Ovary (tissue), 9 donors: ENCODE results near the gene GPR84. TPM values are rescaled to one million over a fixed set of nuclear protein-coding genes. Genes with fewer than 3 reads are reported as not detected.

Experiments used
- DNase-seq, 5 donors: peaks; one replicate each; pipeline ENCODE4 v3.0.0-alpha.2; 2019 to 2020
- H3K27ac ChIP-seq, 2 donors: fragments of 200-600 bp; one replicate each; pipeline versions ENCODE4 v1.5.1 to v1.8.0; 2019 to 2022
- H3K27me3 ChIP-seq: fragments of 200-600 bp; one replicate; pipeline ENCODE4 v1.8.0; 2022
- H3K36me3 ChIP-seq: fragments of 200-600 bp; sonication (generic); one replicate; pipeline ENCODE4 v1.5.1; 2019
- H3K4me1 ChIP-seq: one replicate; pipeline ENCODE4 v1.8.1; 2013; ENCODE audit warnings: mild to moderate bottlenecking, moderate library complexity; ENCODE audit not compliant: insufficient read depth
- H3K4me3 ChIP-seq: fragments of 200-600 bp; sonication (generic); one replicate; pipeline ENCODE4 v1.5.1; 2017
- H3K9me3 ChIP-seq, 2 donors: fragments of 200-600 bp in 1 of 2; sonication (generic) in 1 of 2; one replicate each; pipeline versions ENCODE4 v1.5.1 to v1.8.1; 2013 to 2019; ENCODE audit warnings: mild to moderate bottlenecking in 1 of 2, moderate library complexity in 1 of 2
- CTCF ChIP-seq, 3 donors: fragments of 450-650 bp in 2 of 3; fragments of 200-600 bp in 1 of 3; IDR thresholded peaks; one replicate each; pipeline versions ENCODE4 v1.5.1 to v1.8.0; 2016 to 2022; ENCODE audit warnings: antibody characterized with exemption in 3 of 3, mild to moderate bottlenecking in 1 of 3
- EP300 ChIP-seq: sonication (generic); formaldehyde crosslinking; IDR thresholded peaks from one replicate; pipeline ENCODE4 v1.6.1; 2017; ENCODE audit warnings: antibody characterized with exemption
- POLR2A ChIP-seq: fragments of 450-650 bp; IDR thresholded peaks from one replicate; pipeline ENCODE4 v1.6.1; 2017; ENCODE audit warnings: antibody characterized with exemption, mild to moderate bottlenecking, moderate library complexity
- whole genome bisulfite sequencing, 3 donors: extraction: QIAGEN DNeasy Blood & Tissue Kit in 1 of 3; methylation state at CpG; one replicate each; pipeline versions ENCODE4 v1.1.5 to v1.1.7; 2013 to 2017; 5-methylcytosine and 5-hydroxymethylcytosine counted together
- intact Hi-C, 4 donors: fragments of 100-400 bp; cut with DNase I; formaldehyde crosslinking; loops; one replicate each; pipeline versions ENCODE4 v1.11.0 to v1.15.1; 2022 to 2023
- polyA plus RNA-seq, 2 donors: library from polyadenylated mRNA; stranded (reverse); fragments of 200-250 nt in 1 of 2; fragments of 350-450 nt in 1 of 2; fragmentation: Illumina TruSeq in 1 of 2; extraction: RNeasy Lipid Tissue Mini Kit (QIAGEN cat#74804) in 1 of 2; gene quantifications; one replicate each; pipeline ENCODE4 v1.2.3, GENCODE V29; 2013 to 2014
- total RNA-seq, 7 donors: library from RNA; depleted of rRNA in 2 of 7; stranded (reverse); fragments of >200 nt in 2 of 7; fragmentation: NEBNext Ultra II Directional in 3 of 7; extraction: Animal tissue kit (Norgen Biotek cat#: 25700) in 3 of 7; gene quantifications; one replicate each; pipeline versions ENCODE4 v1.1.0 to v1.2.4, GENCODE V29; 2016 to 2023
- donor health status: DM: no; HTN: no; CAD: no; lungs with moderate emphysema.
- donor health status: DM: no; HTN: no; CAD: no.
- donor health status: Bipolar disorder and iron deficiency.
- donor health status: DM: yes; HTN: yes; CAD: no.
- donor health status: DM: no; HTN: no; CAD: no.
- donor health status: DM: yes; HTN: yes; CAD: no.

GPR84 gene
- total and polyA plus RNA-seq, 9 donors = 0.12 to 3.1 (median 0.42) TPM

DNA sequence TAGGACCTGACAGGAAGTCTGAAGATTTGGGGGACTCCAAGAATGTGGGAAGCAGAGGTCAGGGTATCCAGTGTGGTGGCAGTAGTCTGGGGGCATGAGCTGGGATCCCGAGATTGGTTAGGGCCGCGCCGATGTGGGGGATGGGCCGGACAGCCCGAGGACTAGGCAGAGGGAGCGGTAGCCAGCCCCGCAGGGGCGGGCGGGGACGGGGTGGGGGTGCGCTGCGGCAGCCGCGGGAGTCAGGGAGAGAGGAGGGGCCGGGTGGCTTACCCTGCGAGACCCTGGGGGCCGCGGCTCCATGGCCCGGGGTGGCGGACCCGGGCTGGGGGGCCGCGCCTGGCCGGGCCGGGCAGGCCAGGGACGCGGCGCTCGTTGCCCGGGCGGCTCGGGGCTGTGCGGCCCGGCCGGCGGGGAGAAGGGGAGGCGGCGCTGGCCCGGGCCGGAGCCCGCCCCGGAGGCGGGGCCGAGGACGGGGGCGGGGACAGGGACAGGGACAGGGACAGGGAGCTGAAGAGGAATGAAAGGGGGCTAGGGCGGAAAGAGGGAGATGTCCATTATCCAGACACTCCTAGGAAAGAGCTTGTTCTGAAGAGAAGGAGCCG is 14.6 kb upstream of the GPR84 start:
- TF ChIP-seq EP300 (no peak), POLR2A (no peak), CTCF (IDR thresholded peaks at IDR 0.05) (no peak)
- peak; percentile 55 to 75 (median 71) for DNase-seq
- H3K27ac ChIP-seq = peak overlapping the region in 1 of 2 donors; percentile 45
- H3K36me3 ChIP-seq = no peaks in the 10 kb centered on the region
- intact Hi-C loops = loop anchor here in 3 of 4 donors (5.0 to 10.0 kb wide), 3 partner anchors 143 to 394 kb away; partner anchors contain the start of genes HOXC10 (in 1 of the 3), HOXC8 (in 1 of the 3) and HOXC9 (in 1 of the 3)
- H3K4me3 ChIP-seq = peak overlapping the region; percentile 37
- H3K9me3 ChIP-seq = no peaks in the 10 kb centered on the region
- no peaks in the 10 kb centered on the region for H3K27me3 ChIP-seq
- WGBS, 3 donors = 1 to 3% (median 2%) methylated on average over 41 to 49 of the region's 49 CpGs
- H3K4me1 ChIP-seq = peaks cover 3% of the 10 kb centered on the region

DNA sequence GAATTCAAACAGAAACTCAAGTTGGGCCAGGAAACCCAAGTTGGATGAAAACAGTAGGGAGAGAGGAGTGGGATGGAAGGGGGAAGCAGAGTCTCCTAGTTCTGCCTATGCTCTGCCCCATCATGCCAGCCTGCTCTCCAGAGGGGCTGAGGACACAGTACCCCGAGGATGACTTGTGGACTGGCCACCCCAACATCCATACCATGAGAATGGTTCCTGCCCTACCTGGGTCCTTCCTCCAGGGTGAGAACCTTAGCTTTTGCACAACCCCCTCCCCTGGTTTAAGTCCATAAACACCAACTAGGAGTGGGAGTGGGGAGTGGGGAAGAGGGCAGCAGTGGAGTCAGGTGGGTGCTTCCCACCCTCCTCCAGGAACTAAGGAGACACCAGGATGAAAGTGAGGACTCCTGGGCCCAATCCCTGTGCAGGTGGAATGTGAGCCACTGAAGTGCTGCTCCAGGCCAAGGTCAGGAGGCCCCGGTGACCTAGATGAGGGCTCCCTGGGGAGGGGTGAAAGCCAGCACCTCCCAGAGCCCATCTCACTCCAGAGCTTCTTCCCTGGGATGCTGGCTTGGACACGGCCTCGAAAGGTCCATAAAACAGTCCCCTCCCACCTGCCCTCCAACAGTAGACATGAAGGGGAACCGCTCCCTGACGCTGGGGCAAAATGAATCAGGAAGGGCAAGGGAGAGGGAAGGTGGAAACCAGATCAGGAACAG is 13.7 kb upstream of the GPR84 start:
- peak in 1 of 5 donors; percentile 32 for DNase-seq
- WGBS, 3 donors = 78 to 82% (median 81%) methylated on average over 6 of the region's 6 CpGs
- Histone ChIP-seq H3K36me3 (no peaks in the 10 kb centered on the region), H3K4me1 (peaks cover 3% of the 10 kb centered on the region), H3K4me3 (no peak overlapping the region), H3K27me3 (no peaks in the 10 kb centered on the region), H3K27ac (no peak overlapping the region), H3K9me3 (no peaks in the 10 kb centered on the region)
- intact Hi-C loops = loop anchor here in 3 of 4 donors (5.0 to 10.0 kb wide), 3 partner anchors 144 to 393 kb away; partner anchors contain the start of genes HOXC10 (in 1 of the 3), HOXC8 (in 1 of the 3) and HOXC9 (in 1 of the 3)
- TF ChIP-seq POLR2A (no peak), CTCF (IDR thresholded peaks at IDR 0.05) (no peak), EP300 (no peak)

DNA sequence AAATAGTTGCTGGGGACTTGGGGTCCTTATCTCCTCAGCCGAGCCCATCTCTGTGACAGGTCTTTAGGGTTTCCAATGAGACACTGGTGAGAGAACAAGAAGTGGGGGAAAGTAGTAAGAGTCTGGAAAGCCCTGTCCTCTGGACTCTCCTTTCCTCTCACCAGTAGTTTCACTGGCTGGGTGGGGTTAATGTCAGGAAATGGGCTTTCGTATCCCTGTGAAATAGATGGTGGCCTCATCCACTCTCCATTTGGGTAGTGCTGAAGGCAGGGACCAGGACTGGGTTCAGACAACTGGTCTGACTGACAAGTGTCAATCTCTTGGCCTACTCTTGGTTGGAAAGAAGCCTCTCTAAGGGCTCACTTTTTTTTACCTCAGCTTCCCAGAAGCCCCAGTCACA is 12.7 kb upstream of the GPR84 start:
- 63 to 89% (median 69%) methylated on average over 2 of the region's 2 CpGs for WGBS, 3 donors
- H3K4me1 ChIP-seq = peaks cover 5% of the 10 kb centered on the region
- intact Hi-C loops = loop anchor here in 3 of 4 donors (5.0 to 10.0 kb wide), 3 partner anchors 145 to 392 kb away; partner anchors contain the start of genes HOXC10 (in 1 of the 3), HOXC8 (in 1 of the 3) and HOXC9 (in 1 of the 3)
- no peak for DNase-seq
- H3K27me3 ChIP-seq = no peaks in the 10 kb centered on the region
- no peak overlapping the region for H3K27ac ChIP-seq
- no peaks in the 10 kb centered on the region for H3K9me3 ChIP-seq
- H3K36me3 ChIP-seq = no peaks in the 10 kb centered on the region
- TF ChIP-seq EP300 = no peak
- TF ChIP-seq CTCF (IDR thresholded peaks at IDR 0.05) = no peak
- no peak for TF ChIP-seq POLR2A
- no peak overlapping the region for H3K4me3 ChIP-seq

- H3K36me3 ChIP-seq = no peaks in the 10 kb centered on the region
Observed at GRCh38 chr12:54376596-54376995, 12.3 kb upstream of the GPR84 start.

More at GRCh38 chr12:54376596-54376995, 12.3 kb upstream of the GPR84 start:
- Histone ChIP-seq H3K4me3 (no peak overlapping the region), H3K27ac (no peak overlapping the region), H3K27me3 (no peaks in the 10 kb centered on the region), H3K4me1 (peaks cover 9% of the 10 kb centered on the region), H3K9me3 (no peaks in the 10 kb centered on the region)
- intact Hi-C loops = loop anchor here in 3 of 4 donors (5.0 to 10.0 kb wide), 3 partner anchors 146 to 392 kb away; partner anchors contain the start of genes HOXC10 (in 1 of the 3), HOXC8 (in 1 of the 3) and HOXC9 (in 1 of the 3)
- WGBS, 3 donors = 36 to 64% (median 52%) methylated on average over 4 of the region's 4 CpGs
- peak in 1 of 5 donors; percentile 33 for DNase-seq
- TF ChIP-seq CTCF (IDR thresholded peaks at IDR 0.05) = no peak
- TF ChIP-seq POLR2A = no peak
- no peak for TF ChIP-seq EP300
